GM12891 (cell line): ENCODE measurements around the gene PDXK.
A peak's percentile ranks its signal among the peaks of the same experiment; 100 is the strongest.

ENCODE experiments used
- POLR2A ChIP-seq: IDR thresholded peaks from 2 replicates; pipeline ENCODE4 v1.6.1; 2011; ENCODE audit warnings: low read depth, low read length, control low read depth
- POLR2AphosphoS5 ChIP-seq: IDR thresholded peaks from 2 replicates; pipeline ENCODE4 v1.6.1; 2011; ENCODE audit warnings: low read depth, low read length, control low read depth
- SPI1 ChIP-seq: IDR thresholded peaks from 2 replicates; pipeline ENCODE4 v1.6.1; 2011; ENCODE audit warnings: low read depth, low read length, control low read depth

- TF ChIP-seq POLR2A, result no peak
- 0 out of 2 replicates have a peak, but pooled peaks have one; percentile 40 for TF ChIP-seq POLR2AphosphoS5
- no peak for TF ChIP-seq SPI1
Measured at GRCh38 chr21:43726686-43727518, 8.0 kb downstream of the PDXK start.
